ENCODE measurements around the gene FYB2.

DNA sequence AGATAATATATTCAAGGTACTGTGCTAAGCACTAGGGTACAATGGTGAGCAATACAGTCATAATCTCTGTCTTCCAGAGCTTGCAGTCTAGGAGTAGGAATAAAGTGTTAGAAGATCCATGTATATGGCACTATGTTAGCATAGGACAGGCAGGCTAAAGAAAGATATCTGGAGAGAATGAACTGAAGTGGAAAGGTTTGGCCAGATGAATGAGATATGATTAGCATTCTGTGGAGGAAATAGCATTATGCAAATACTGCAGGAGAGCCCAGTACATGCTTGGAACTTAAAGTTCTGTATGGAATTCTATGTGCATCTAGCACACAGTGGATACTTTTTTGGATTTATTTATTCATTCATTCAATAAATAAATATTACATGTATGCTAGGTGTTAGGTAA, 40.1 kb upstream of the FYB2 start:
- TF ChIP-seq, protein P1, sequence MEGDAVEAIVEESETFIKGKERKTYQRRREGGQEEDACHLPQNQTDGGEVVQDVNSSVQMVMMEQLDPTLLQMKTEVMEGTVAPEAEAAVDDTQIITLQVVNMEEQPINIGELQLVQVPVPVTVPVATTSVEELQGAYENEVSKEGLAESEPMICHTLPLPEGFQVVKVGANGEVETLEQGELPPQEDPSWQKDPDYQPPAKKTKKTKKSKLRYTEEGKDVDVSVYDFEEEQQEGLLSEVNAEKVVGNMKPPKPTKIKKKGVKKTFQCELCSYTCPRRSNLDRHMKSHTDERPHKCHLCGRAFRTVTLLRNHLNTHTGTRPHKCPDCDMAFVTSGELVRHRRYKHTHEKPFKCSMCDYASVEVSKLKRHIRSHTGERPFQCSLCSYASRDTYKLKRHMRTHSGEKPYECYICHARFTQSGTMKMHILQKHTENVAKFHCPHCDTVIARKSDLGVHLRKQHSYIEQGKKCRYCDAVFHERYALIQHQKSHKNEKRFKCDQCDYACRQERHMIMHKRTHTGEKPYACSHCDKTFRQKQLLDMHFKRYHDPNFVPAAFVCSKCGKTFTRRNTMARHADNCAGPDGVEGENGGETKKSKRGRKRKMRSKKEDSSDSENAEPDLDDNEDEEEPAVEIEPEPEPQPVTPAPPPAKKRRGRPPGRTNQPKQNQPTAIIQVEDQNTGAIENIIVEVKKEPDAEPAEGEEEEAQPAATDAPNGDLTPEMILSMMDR (IDR thresholded peaks at IDR 0.05): no peak
- TF ChIP-seq EP300 (IDR thresholded peaks at IDR 0.05) (no peak), POLR2AphosphoS5 (IDR thresholded peaks at IDR 0.05) (no peak)

Measured in sigmoid colon (tissue), 4 donors.